GOT3 (cell line): ENCODE data around the gene KLHL7.
"Not testable (repeated sequence)": the region's sequence is repeated elsewhere in the genome, so short reads cannot be mapped to it uniquely, and the experiment has no call there.

Experiments
- DNase-seq: peaks from one replicate; lab custom pipeline; 2025; ENCODE audit warnings: mixed read lengths; lab: John Stamatoyannopoulos, UW

KLHL7 gene

GRCh38 chr7:23108995-23109394 lies 3.4 kb downstream of the KLHL7 start:
- no peak for DNase-seq

- DNase-seq = no peak
These were observed 3.9 kb downstream of the KLHL7 start for GRCh38 chr7:23109470-23109869.

GRCh38 chr7:23114896-23115295 lies 9.3 kb downstream of the KLHL7 start:
- no peak for DNase-seq

GRCh38 chr7:23115991-23116390 lies 10.4 kb downstream of the KLHL7 start:
- DNase-seq = no peak

- DNase-seq = no peak
These were observed 12.3 kb downstream of the KLHL7 start for GRCh38 chr7:23117841-23118240.

GRCh38 chr7:23120106-23120505 lies 14.5 kb downstream of the KLHL7 start:
- no peak for DNase-seq

- DNase-seq = no peak
These were observed 15.6 kb downstream of the KLHL7 start for GRCh38 chr7:23121165-23121564.

- DNase-seq = no peak
These were observed 17.4 kb downstream of the KLHL7 start for GRCh38 chr7:23123007-23123406.

- DNase-seq = no peak
These were observed 17.9 kb downstream of the KLHL7 start for GRCh38 chr7:23123465-23123864.

- DNase-seq = no peak
These were observed 23.5 kb downstream of the KLHL7 start for GRCh38 chr7:23129036-23129435.

GRCh38 chr7:23131799-23132198 lies 26.2 kb downstream of the KLHL7 start:
- DNase-seq = not testable (repeated sequence)

- DNase-seq = no peak
These were observed 28.2 kb downstream of the KLHL7 start for GRCh38 chr7:23133797-23134196.

- no peak for DNase-seq
These were observed 30.2 kb downstream of the KLHL7 start for GRCh38 chr7:23135755-23136154.

GRCh38 chr7:23136216-23136615 lies 30.6 kb downstream of the KLHL7 start:
- no peak for DNase-seq

GRCh38 chr7:23157679-23158078 lies 52.1 kb downstream of the KLHL7 start:
- no peak for DNase-seq

- no peak for DNase-seq
These were observed 53.0 kb downstream of the KLHL7 start for GRCh38 chr7:23158546-23158945.

- no peak for DNase-seq
These were observed 55.9 kb downstream of the KLHL7 start for GRCh38 chr7:23161482-23161881.

GRCh38 chr7:23164846-23165245 lies 59.3 kb downstream of the KLHL7 start:
- DNase-seq = no peak

- no peak for DNase-seq
These were observed 59.7 kb downstream of the KLHL7 start for GRCh38 chr7:23165316-23165715.

GRCh38 chr7:23167691-23168090 lies 62.1 kb downstream of the KLHL7 start:
- no peak for DNase-seq

GRCh38 chr7:23168111-23168885 lies 62.7 kb downstream of the KLHL7 start:
- DNase-seq = no peak

GRCh38 chr7:23175938-23176337 lies 70.4 kb downstream of the KLHL7 start:
- DNase-seq = no peak

GRCh38 chr7:23181684-23182553 lies 76.3 kb downstream of the KLHL7 start, which contains the start of gene NUP42:
TSS of gene NUP42 (plus strand) at chr7:23182048. CDS start at chr7:23182086, 38 bp downstream.
- DNase-seq = peak; percentile 91
